Glomerular visceral epithelial cell (primary cell): Measurements from ENCODE around the gene GOLGA6L9.
"Not testable (repeated sequence)": the region's sequence is repeated elsewhere in the genome, so short reads cannot be mapped to it uniquely, and the experiment has no call there.

Experiments used
- DNase-seq: peaks from one replicate; pipeline ENCODE4 v3.0.0-alpha.2; 2016; ENCODE audit errors: extremely low spot score

The GOLGA6L9 gene

GRCh38 chr15:82468205-82468604 lies 38.6 kb downstream of the GOLGA6L9 start:
- not testable (repeated sequence) for DNase-seq

GRCh38 chr15:82469381-82469780 lies 39.8 kb downstream of the GOLGA6L9 start:
- not testable (repeated sequence) for DNase-seq

GRCh38 chr15:82472269-82472982 lies 42.8 kb downstream of the GOLGA6L9 start:
- peak; percentile 0 for DNase-seq

GRCh38 chr15:82474596-82475325 lies 45.1 kb downstream of the GOLGA6L9 start:
- not testable (repeated sequence) for DNase-seq

- not testable (repeated sequence) for DNase-seq
Observed at GRCh38 chr15:82475345-82475967, 45.8 kb downstream of the GOLGA6L9 start.

- not testable (repeated sequence) for DNase-seq
Observed at GRCh38 chr15:82476697-82477342, 47.2 kb downstream of the GOLGA6L9 start.

- DNase-seq = not testable (repeated sequence)
Observed at GRCh38 chr15:82477343-82478057, 47.9 kb downstream of the GOLGA6L9 start.
